Panc1 (cell line): ENCODE data around the gene ARHGEF7. TPM values are rescaled to one million over a fixed set of nuclear protein-coding genes. Genes with fewer than 3 reads are reported as not detected.

Experiments
- ATAC-seq: fragments of 200-7000 bp; cut with Tn5 transposase; 2 replicates; pipeline ENCODE4 v1.9.1; 2020; ENCODE audit warnings: mild to moderate bottlenecking, moderate library complexity
- BruUV-seq: library from RNA; stranded (reverse); fragments of 400-500 nt; replicated peaks from 2 replicates; lab custom pipeline; 2021; lab: Mats Ljungman, UMichigan
- CTCF ChIA-PET: fragments of 300-600 bp; sonication (Branson Sonifier 250); formaldehyde crosslinking; loops from one replicate; lab custom pipeline; 2022; ENCODE audit warnings: antibody characterized with exemption; lab: Charles Lee
- POLR2A ChIA-PET: fragments of 300-600 bp; sonication (Branson Sonifier 250); formaldehyde crosslinking; loops from one replicate; lab custom pipeline; 2022; ENCODE audit warnings: antibody characterized with exemption; lab: Charles Lee
- DNase-seq: peaks from one replicate; pipeline ENCODE4 v3.0.0-alpha.2; 2010; ENCODE audit warnings: low read depth, low spot score
- H3K27ac ChIP-seq: 2 replicates; pipeline ENCODE4 v1.5.1; 2011; ENCODE audit warnings: mild to moderate bottlenecking, low read length, inconsistent platforms
- H3K27me3 ChIP-seq: fragments of 200-500 bp; sonication (Bioruptor generic); 2 replicates; pipeline ENCODE4 v1.6.0; 2014; ENCODE audit warnings: low read length, inconsistent platforms; ENCODE audit not compliant: control insufficient read depth, insufficient read depth
- H3K36me3 ChIP-seq: fragments of 200-500 bp; sonication (Bioruptor generic); 2 replicates; pipeline ENCODE4 v1.5.1; 2014; ENCODE audit warnings: inconsistent platforms, mild to moderate bottlenecking, low read length, moderate library complexity; ENCODE audit not compliant: control insufficient read depth, insufficient read depth
- H3K4me1 ChIP-seq: 2 replicates; pipeline ENCODE4 v1.5.1; 2011; ENCODE audit warnings: inconsistent platforms, mild to moderate bottlenecking, low read length, moderate library complexity; ENCODE audit not compliant: control insufficient read depth, insufficient read depth
- H3K4me3 ChIP-seq, 2 experiments: 2 replicates each; pipeline ENCODE4 v1.5.1; 2011 to 2012; ENCODE audit warnings: low read depth in 2 of 2, low read length in 2 of 2, mild to moderate bottlenecking in 2 of 2, inconsistent platforms in 1 of 2, moderate library complexity in 1 of 2
- H3K9me3 ChIP-seq: fragments of 200-500 bp; sonication (Bioruptor generic); 2 replicates; pipeline ENCODE4 v1.5.1; 2014; ENCODE audit warnings: low read depth, mild to moderate bottlenecking, inconsistent platforms, low read length, moderate library complexity; ENCODE audit not compliant: control insufficient read depth, insufficient read depth
- POLR2AphosphoS5 ChIP-seq: IDR thresholded peaks from 2 replicates; pipeline ENCODE4 v1.6.1; 2012; ENCODE audit warnings: mild to moderate bottlenecking, low read depth, low read length, moderate library complexity
- SIN3A ChIP-seq: IDR thresholded peaks from 2 replicates; pipeline ENCODE4 v1.6.1; 2012; ENCODE audit warnings: low read depth, mild to moderate bottlenecking, low read length, moderate library complexity, borderline replicate concordance; ENCODE audit not compliant: insufficient read depth
- TCF7L2 ChIP-seq: IDR thresholded peaks from 2 replicates; pipeline ENCODE4 v1.6.1; 2011; ENCODE audit warnings: mild to moderate bottlenecking, low read depth, low read length, inconsistent platforms
- in situ Hi-C: cut with HindIII; loops from 2 replicates; pipeline ENCODE4 v1.10.0; 2016; ENCODE audit warnings: low sequenced_read_pairs, low pct_unique_long_range_greater_than_20kb
- intact Hi-C: fragments of 100-400 bp; cut with micrococcal nuclease; formaldehyde crosslinking; loops from one replicate; pipeline ENCODE4 v1.10.0; 2022; ENCODE audit not compliant: unreplicated experiment
- total RNA-seq: library from RNA; stranded (reverse); gene quantifications from one replicate; pipeline ENCODE4 v1.2.1, GENCODE V29; 2021; ENCODE audit not compliant: unreplicated experiment
- TF ChIP-seq, protein P1 (sequence below): fragments of 450-650 bp; IDR thresholded peaks from 2 replicates; pipeline ENCODE4 v1.5.1; 2017; ENCODE audit warnings: mild to moderate bottlenecking
- TF ChIP-seq, protein P2 (sequence below), 2 experiments: IDR thresholded peaks; 2 replicates each; pipeline ENCODE4 v1.6.1; 2011 to 2012; ENCODE audit warnings: low read depth in 2 of 2, control low read depth in 1 of 2, low read length in 1 of 2, mild to moderate bottlenecking in 1 of 2, moderate library complexity in 1 of 2; ENCODE audit not compliant: insufficient read depth in 1 of 2

ARHGEF7 gene
- total RNA-seq, 1 experiment from 2014 or later = 36.4 TPM

DNA sequence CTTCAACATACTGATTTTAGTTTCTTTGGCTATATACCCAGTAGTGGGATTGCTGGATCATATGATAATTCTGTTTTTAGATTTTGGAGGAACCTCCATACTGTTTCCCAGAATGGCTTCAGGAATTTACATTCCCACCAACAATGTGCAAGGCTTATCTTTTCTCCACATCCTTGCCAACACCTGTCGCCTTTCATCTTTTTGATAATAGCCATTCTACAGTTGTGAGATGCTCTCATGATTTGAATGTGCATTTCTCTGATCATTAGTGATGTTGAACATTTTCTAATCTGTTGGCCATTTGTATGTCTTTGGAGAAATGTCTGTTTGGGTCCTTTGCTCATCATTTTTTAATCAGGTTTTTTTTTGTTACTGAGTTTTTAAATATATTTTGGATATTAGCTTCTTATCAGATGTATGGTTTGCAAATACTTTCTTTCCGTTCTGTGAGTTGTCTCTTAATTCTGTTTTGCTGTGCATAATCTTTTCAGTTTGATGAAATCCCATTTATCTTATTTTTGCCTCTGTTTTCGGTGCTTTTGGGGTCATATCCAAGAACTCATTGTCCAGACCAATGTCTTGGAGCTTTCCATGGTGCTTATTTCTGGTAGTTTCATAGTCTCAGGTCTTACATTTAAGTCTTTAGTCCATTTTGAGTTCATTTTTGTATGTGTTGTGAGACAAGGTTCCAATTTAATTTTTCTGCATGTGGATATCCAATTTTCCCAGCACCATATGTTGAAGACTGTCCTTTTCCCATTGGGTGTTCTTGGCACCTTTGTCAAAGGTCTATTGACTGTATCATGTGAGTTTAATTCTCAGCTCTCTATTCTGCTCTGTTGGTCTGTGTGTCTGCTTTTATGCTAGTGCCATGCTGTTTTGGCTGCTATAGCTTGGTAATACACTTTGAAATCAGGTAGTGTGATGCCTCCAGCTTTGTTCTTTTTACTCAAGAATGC, 44.5 kb downstream of the ARHGEF7 start:
- TF ChIP-seq SIN3A = no peak
- TF ChIP-seq TCF7L2 = no peak
- TF ChIP-seq, protein P1, sequence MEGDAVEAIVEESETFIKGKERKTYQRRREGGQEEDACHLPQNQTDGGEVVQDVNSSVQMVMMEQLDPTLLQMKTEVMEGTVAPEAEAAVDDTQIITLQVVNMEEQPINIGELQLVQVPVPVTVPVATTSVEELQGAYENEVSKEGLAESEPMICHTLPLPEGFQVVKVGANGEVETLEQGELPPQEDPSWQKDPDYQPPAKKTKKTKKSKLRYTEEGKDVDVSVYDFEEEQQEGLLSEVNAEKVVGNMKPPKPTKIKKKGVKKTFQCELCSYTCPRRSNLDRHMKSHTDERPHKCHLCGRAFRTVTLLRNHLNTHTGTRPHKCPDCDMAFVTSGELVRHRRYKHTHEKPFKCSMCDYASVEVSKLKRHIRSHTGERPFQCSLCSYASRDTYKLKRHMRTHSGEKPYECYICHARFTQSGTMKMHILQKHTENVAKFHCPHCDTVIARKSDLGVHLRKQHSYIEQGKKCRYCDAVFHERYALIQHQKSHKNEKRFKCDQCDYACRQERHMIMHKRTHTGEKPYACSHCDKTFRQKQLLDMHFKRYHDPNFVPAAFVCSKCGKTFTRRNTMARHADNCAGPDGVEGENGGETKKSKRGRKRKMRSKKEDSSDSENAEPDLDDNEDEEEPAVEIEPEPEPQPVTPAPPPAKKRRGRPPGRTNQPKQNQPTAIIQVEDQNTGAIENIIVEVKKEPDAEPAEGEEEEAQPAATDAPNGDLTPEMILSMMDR = no peak
- TF ChIP-seq, protein P2, sequence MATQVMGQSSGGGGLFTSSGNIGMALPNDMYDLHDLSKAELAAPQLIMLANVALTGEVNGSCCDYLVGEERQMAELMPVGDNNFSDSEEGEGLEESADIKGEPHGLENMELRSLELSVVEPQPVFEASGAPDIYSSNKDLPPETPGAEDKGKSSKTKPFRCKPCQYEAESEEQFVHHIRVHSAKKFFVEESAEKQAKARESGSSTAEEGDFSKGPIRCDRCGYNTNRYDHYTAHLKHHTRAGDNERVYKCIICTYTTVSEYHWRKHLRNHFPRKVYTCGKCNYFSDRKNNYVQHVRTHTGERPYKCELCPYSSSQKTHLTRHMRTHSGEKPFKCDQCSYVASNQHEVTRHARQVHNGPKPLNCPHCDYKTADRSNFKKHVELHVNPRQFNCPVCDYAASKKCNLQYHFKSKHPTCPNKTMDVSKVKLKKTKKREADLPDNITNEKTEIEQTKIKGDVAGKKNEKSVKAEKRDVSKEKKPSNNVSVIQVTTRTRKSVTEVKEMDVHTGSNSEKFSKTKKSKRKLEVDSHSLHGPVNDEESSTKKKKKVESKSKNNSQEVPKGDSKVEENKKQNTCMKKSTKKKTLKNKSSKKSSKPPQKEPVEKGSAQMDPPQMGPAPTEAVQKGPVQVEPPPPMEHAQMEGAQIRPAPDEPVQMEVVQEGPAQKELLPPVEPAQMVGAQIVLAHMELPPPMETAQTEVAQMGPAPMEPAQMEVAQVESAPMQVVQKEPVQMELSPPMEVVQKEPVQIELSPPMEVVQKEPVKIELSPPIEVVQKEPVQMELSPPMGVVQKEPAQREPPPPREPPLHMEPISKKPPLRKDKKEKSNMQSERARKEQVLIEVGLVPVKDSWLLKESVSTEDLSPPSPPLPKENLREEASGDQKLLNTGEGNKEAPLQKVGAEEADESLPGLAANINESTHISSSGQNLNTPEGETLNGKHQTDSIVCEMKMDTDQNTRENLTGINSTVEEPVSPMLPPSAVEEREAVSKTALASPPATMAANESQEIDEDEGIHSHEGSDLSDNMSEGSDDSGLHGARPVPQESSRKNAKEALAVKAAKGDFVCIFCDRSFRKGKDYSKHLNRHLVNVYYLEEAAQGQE (IDR thresholded peaks at IDR 0.05; ENCODE audit: insufficient read depth in 1 of 2, low read depth in 2 of 2, low read length in 1 of 2) = peak in 1 of 2 experiments; percentile 51; a peak in 2 of 4 replicates
- no peak for TF ChIP-seq POLR2AphosphoS5
- ATAC-seq (no peak), DNase-seq (no peak)
- ChIA-PET POLR2A (no interaction called here), CTCF (no interaction called here)
- intact Hi-C loops (no loop called here), in situ Hi-C loops (no loop called here)
- Histone ChIP-seq H3K27me3 (no peaks in the 10 kb centered on the region), H3K4me1 (peaks cover 4% of the 10 kb centered on the region), H3K9me3 (no peaks in the 10 kb centered on the region), H3K4me3 (no peak overlapping the region), H3K36me3 (no peaks in the 10 kb centered on the region), H3K27ac (no peak overlapping the region)
- BruUV-seq = no TSS peak

GRCh38 chr13:111160648-111161047, 45.5 kb downstream of the ARHGEF7 start:
- DNase-seq (no peak), ATAC-seq (no peak)
- Histone ChIP-seq H3K36me3 (no peaks in the 10 kb centered on the region), H3K4me3 (no peak overlapping the region), H3K9me3 (no peaks in the 10 kb centered on the region), H3K27ac (no peak overlapping the region), H3K27me3 (no peaks in the 10 kb centered on the region), H3K4me1 (no peaks in the 10 kb centered on the region)
- intact Hi-C loops (no loop called here), in situ Hi-C loops (no loop called here)
- TF ChIP-seq, protein P1 = no peak
- TF ChIP-seq, protein P2 (IDR thresholded peaks at IDR 0.05; ENCODE audit: insufficient read depth in 1 of 2, low read depth in 2 of 2, low read length in 1 of 2) = no peak
- BruUV-seq = no TSS peak
- CTCF ChIA-PET = no interaction called here
- POLR2A ChIA-PET = no interaction called here
